ENCODE measurements around the gene COQ3.

The COQ3 gene

GRCh38 chr6:99409672-99410071 is 15.7 kb upstream of the COQ3 start:
- no peak overlapping the region for H4K91ac ChIP-seq (ENCODE audit: low read length)
- no peak overlapping the region for H3K14ac ChIP-seq (ENCODE audit: low read length in 2 of 2)
- no peak overlapping the region for H2BK12ac ChIP-seq (ENCODE audit: low read length in 2 of 2)
- no peak overlapping the region for H3K23ac ChIP-seq (ENCODE audit: low read length in 2 of 2)
- no peak overlapping the region for H4K8ac ChIP-seq (ENCODE audit: low read length)
- no peak overlapping the region for H3K4ac ChIP-seq (ENCODE audit: low read depth in 1 of 2, low read length in 2 of 2)
- no peak overlapping the region for H2AK5ac ChIP-seq (ENCODE audit: low read length, severe bottlenecking)
- DNase-seq = no peak
- no peak overlapping the region for H3K18ac ChIP-seq (ENCODE audit: low read depth in 1 of 2, low read length in 2 of 2)
- H2BK15ac ChIP-seq (ENCODE audit: low read depth, poor library complexity, severe bottlenecking) = no peak overlapping the region
- no peak overlapping the region for H3K4me2 ChIP-seq (ENCODE audit: low read length, poor library complexity, severe bottlenecking)
- H3K4me3 ChIP-seq (ENCODE audit: insufficient read depth in 1 of 2, low read depth in 1 of 2, low read length in 2 of 2) = no peak overlapping the region
- H3K36me3 ChIP-seq (ENCODE audit: control insufficient read depth in 1 of 2, insufficient read depth in 2 of 2, low read depth in 1 of 2, low read length in 2 of 2) = peaks cover 21 to 91% of the 10 kb centered on the region in 2 experiments
- H2AFZ ChIP-seq (ENCODE audit: low read depth, low read length) = no peak overlapping the region
- H3K9me3 ChIP-seq (ENCODE audit: control insufficient read depth, low read length) = no peaks in the 10 kb centered on the region
- no peaks in the 10 kb centered on the region for H3K4me1 ChIP-seq (ENCODE audit: control insufficient read depth, insufficient read depth, low read depth, low read length)
- H3K27ac ChIP-seq (ENCODE audit: low read length, poor library complexity, severe bottlenecking) = no peak overlapping the region
- no peak overlapping the region for H2BK120ac ChIP-seq (ENCODE audit: low read depth, low read length)
- H2BK5ac ChIP-seq (ENCODE audit: low read depth, low read length, poor library complexity, severe bottlenecking) = no peak overlapping the region
- no peak overlapping the region for H3K9ac ChIP-seq (ENCODE audit: low read length)
- H3K27me3 ChIP-seq (ENCODE audit: control insufficient read depth in 1 of 2, insufficient read depth in 1 of 2, low read length in 2 of 2) = no peaks in the 10 kb centered on the region
- peaks cover 20% of the 10 kb centered on the region for H3K79me1 ChIP-seq (replicated peaks; ENCODE audit: low read length, poor library complexity, severe bottlenecking)

GRCh38 chr6:99407076-99407475 is 13.1 kb upstream of the COQ3 start:
- Histone ChIP-seq H3K4ac (ENCODE audit: low read depth in 1 of 2, low read length in 2 of 2) (no peak overlapping the region), H3K9ac (ENCODE audit: low read length) (no peak overlapping the region), H3K4me3 (ENCODE audit: insufficient read depth in 1 of 2, low read depth in 1 of 2, low read length in 2 of 2) (no peak overlapping the region), H3K27ac (ENCODE audit: low read length, poor library complexity, severe bottlenecking) (no peak overlapping the region), H3K18ac (ENCODE audit: low read depth in 1 of 2, low read length in 2 of 2) (no peak overlapping the region), H3K4me1 (ENCODE audit: control insufficient read depth, insufficient read depth, low read depth, low read length) (no peaks in the 10 kb centered on the region), H2BK12ac (ENCODE audit: low read length in 2 of 2) (no peak overlapping the region), H3K4me2 (ENCODE audit: low read length, poor library complexity, severe bottlenecking) (no peak overlapping the region), H3K23ac (ENCODE audit: low read length in 2 of 2) (no peak overlapping the region), H4K91ac (ENCODE audit: low read length) (no peak overlapping the region), H3K9me3 (ENCODE audit: control insufficient read depth, low read length) (no peaks in the 10 kb centered on the region), H3K27me3 (ENCODE audit: control insufficient read depth in 1 of 2, insufficient read depth in 1 of 2, low read length in 2 of 2) (no peaks in the 10 kb centered on the region), H2BK120ac (ENCODE audit: low read depth, low read length) (no peak overlapping the region), H3K36me3 (ENCODE audit: control insufficient read depth in 1 of 2, insufficient read depth in 2 of 2, low read depth in 1 of 2, low read length in 2 of 2) (peaks cover 19 to 99% of the 10 kb centered on the region in 2 experiments), H3K14ac (ENCODE audit: low read length in 2 of 2) (no peak overlapping the region), H2BK5ac (ENCODE audit: low read depth, low read length, poor library complexity, severe bottlenecking) (no peak overlapping the region), H4K8ac (ENCODE audit: low read length) (no peak overlapping the region), H2BK15ac (ENCODE audit: low read depth, poor library complexity, severe bottlenecking) (no peak overlapping the region), H2AFZ (ENCODE audit: low read depth, low read length) (no peak overlapping the region), H3K79me1 (replicated peaks; ENCODE audit: low read length, poor library complexity, severe bottlenecking) (peaks cover 20% of the 10 kb centered on the region), H2AK5ac (ENCODE audit: low read length, severe bottlenecking) (no peak overlapping the region)
- WGBS = 84% methylated on average over 7 of the region's 7 CpGs
- DNase-seq = no peak

GRCh38 chr6:99402448-99402847 is 8.5 kb upstream of the COQ3 start:
- no peak overlapping the region for H2BK12ac ChIP-seq (ENCODE audit: low read length in 2 of 2)
- no peak overlapping the region for H3K18ac ChIP-seq (ENCODE audit: low read depth in 1 of 2, low read length in 2 of 2)
- WGBS = 91% methylated on average over 3 of the region's 5 CpGs
- peaks cover 10% of the 10 kb centered on the region for H3K79me1 ChIP-seq (replicated peaks; ENCODE audit: low read length, poor library complexity, severe bottlenecking)
- no peak overlapping the region for H2BK5ac ChIP-seq (ENCODE audit: low read depth, low read length, poor library complexity, severe bottlenecking)
- H3K4ac ChIP-seq (ENCODE audit: low read depth in 1 of 2, low read length in 2 of 2) = no peak overlapping the region
- H2AFZ ChIP-seq (ENCODE audit: low read depth, low read length) = no peak overlapping the region
- no peak overlapping the region for H2BK15ac ChIP-seq (ENCODE audit: low read depth, poor library complexity, severe bottlenecking)
- H4K91ac ChIP-seq (ENCODE audit: low read length) = no peak overlapping the region
- H3K9ac ChIP-seq (ENCODE audit: low read length) = no peak overlapping the region
- no peak overlapping the region for H3K27ac ChIP-seq (ENCODE audit: low read length, poor library complexity, severe bottlenecking)
- no peak overlapping the region for H3K23ac ChIP-seq (ENCODE audit: low read length in 2 of 2)
- H3K4me1 ChIP-seq (ENCODE audit: control insufficient read depth, insufficient read depth, low read depth, low read length) = no peaks in the 10 kb centered on the region
- no peak overlapping the region for H4K8ac ChIP-seq (ENCODE audit: low read length)
- no peak overlapping the region for H3K14ac ChIP-seq (ENCODE audit: low read length in 2 of 2)
- H3K36me3 ChIP-seq (ENCODE audit: control insufficient read depth in 1 of 2, insufficient read depth in 2 of 2, low read depth in 1 of 2, low read length in 2 of 2) = peaks cover 17 to 100% of the 10 kb centered on the region in 2 experiments
- DNase-seq = no peak
- no peaks in the 10 kb centered on the region for H3K9me3 ChIP-seq (ENCODE audit: control insufficient read depth, low read length)
- no peak overlapping the region for H3K4me2 ChIP-seq (ENCODE audit: low read length, poor library complexity, severe bottlenecking)
- no peak overlapping the region for H2AK5ac ChIP-seq (ENCODE audit: low read length, severe bottlenecking)
- no peaks in the 10 kb centered on the region for H3K27me3 ChIP-seq (ENCODE audit: control insufficient read depth in 1 of 2, insufficient read depth in 1 of 2, low read length in 2 of 2)
- H3K4me3 ChIP-seq (ENCODE audit: insufficient read depth in 1 of 2, low read depth in 1 of 2, low read length in 2 of 2) = no peak overlapping the region
- H2BK120ac ChIP-seq (ENCODE audit: low read depth, low read length) = no peak overlapping the region

- no peak overlapping the region for H3K4me3 ChIP-seq (ENCODE audit: insufficient read depth in 1 of 2, low read depth in 1 of 2, low read length in 2 of 2)
Measured at GRCh38 chr6:99397287-99397686, 3.3 kb upstream of the COQ3 start.

More at GRCh38 chr6:99397287-99397686, 3.3 kb upstream of the COQ3 start:
- no peak for DNase-seq
- Histone ChIP-seq H2AFZ (ENCODE audit: low read depth, low read length) (no peak overlapping the region), H3K4ac (ENCODE audit: low read depth in 1 of 2, low read length in 2 of 2) (no peak overlapping the region), H3K4me1 (ENCODE audit: control insufficient read depth, insufficient read depth, low read depth, low read length) (peaks cover 2% of the 10 kb centered on the region), H3K4me2 (ENCODE audit: low read length, poor library complexity, severe bottlenecking) (no peak overlapping the region), H3K27me3 (ENCODE audit: control insufficient read depth in 1 of 2, insufficient read depth in 1 of 2, low read length in 2 of 2) (no peaks in the 10 kb centered on the region), H3K36me3 (ENCODE audit: control insufficient read depth in 1 of 2, insufficient read depth in 2 of 2, low read depth in 1 of 2, low read length in 2 of 2) (peaks cover 6 to 50% of the 10 kb centered on the region in 2 experiments), H2BK5ac (ENCODE audit: low read depth, low read length, poor library complexity, severe bottlenecking) (no peak overlapping the region), H3K79me1 (replicated peaks; ENCODE audit: low read length, poor library complexity, severe bottlenecking) (peaks cover 1% of the 10 kb centered on the region), H2BK12ac (ENCODE audit: low read length in 2 of 2) (no peak overlapping the region), H3K27ac (ENCODE audit: low read length, poor library complexity, severe bottlenecking) (no peak overlapping the region), H3K23ac (ENCODE audit: low read length in 2 of 2) (no peak overlapping the region), H3K14ac (ENCODE audit: low read length in 2 of 2) (no peak overlapping the region), H4K91ac (ENCODE audit: low read length) (no peak overlapping the region), H4K8ac (ENCODE audit: low read length) (no peak overlapping the region), H2BK120ac (ENCODE audit: low read depth, low read length) (no peak overlapping the region), H3K9ac (ENCODE audit: low read length) (no peak overlapping the region), H3K18ac (ENCODE audit: low read depth in 1 of 2, low read length in 2 of 2) (no peak overlapping the region), H2AK5ac (ENCODE audit: low read length, severe bottlenecking) (no peak overlapping the region), H3K9me3 (ENCODE audit: control insufficient read depth, low read length) (no peaks in the 10 kb centered on the region), H2BK15ac (ENCODE audit: low read depth, poor library complexity, severe bottlenecking) (no peak overlapping the region)
- 38% methylated on average over 1 of the region's 1 CpG for WGBS

Measured in mesenchymal stem cell (in vitro differentiated cells and primary cell).